Fibroblast of lung (primary cell): ENCODE measurements around the gene GNG7.

ENCODE experiments used
- CTCF ChIP-seq, 2 donors: IDR thresholded peaks in 1 of 2; conservative IDR thresholded peaks in 1 of 2; 1 replicate in 1 of 2; 2 replicates in 1 of 2; pipeline ENCODE4 v1.5.1; 2011 to 2012; ENCODE audit warnings: low read length in 2 of 2, control low read depth in 1 of 2, inconsistent platforms in 1 of 2, low read depth in 1 of 2, mild to moderate bottlenecking in 1 of 2
- EZH2 ChIP-seq: IDR thresholded peaks from 2 replicates; pipeline ENCODE4 v1.5.1; 2012; ENCODE audit warnings: low read length, control low read depth, mild to moderate bottlenecking; ENCODE audit errors: missing control alignments

GRCh38 chr19:2691951-2692350 is 10.5 kb downstream of the GNG7 start:
- TF ChIP-seq CTCF (conservative IDR thresholded peaks at IDR 0.05 in 1 of 2, IDR thresholded peaks at IDR 0.05 in 1 of 2; ENCODE audit: low read depth in 1 of 2, low read length in 2 of 2) (no peak), EZH2 (no peak)
